NT2/D1 (cell line): ENCODE data around the gene TSPAN9.

Experiments
- DNase-seq: peaks from one replicate; pipeline ENCODE4 v3.0.0-alpha.2; 2011; ENCODE audit warnings: low read depth, low spot score
- H3K27me3 ChIP-seq: 2 replicates; pipeline ENCODE4 v1.6.0; 2011; ENCODE audit warnings: mild to moderate bottlenecking; ENCODE audit not compliant: insufficient read length, insufficient read depth
- H3K36me3 ChIP-seq: 2 replicates; pipeline ENCODE4 v1.6.1; 2011; ENCODE audit warnings: mild to moderate bottlenecking, low read length, mixed read lengths; ENCODE audit not compliant: insufficient read depth, insufficient read length
- H3K4me1 ChIP-seq: 2 replicates; pipeline ENCODE4 v1.5.1; 2011; ENCODE audit not compliant: insufficient read depth, insufficient read length
- H3K4me3 ChIP-seq: 2 replicates; pipeline ENCODE4 v1.5.1; 2011; ENCODE audit warnings: low read depth; ENCODE audit not compliant: insufficient read length
- H3K9ac ChIP-seq: 2 replicates; pipeline ENCODE4 v1.6.0; 2011; ENCODE audit warnings: low read depth; ENCODE audit not compliant: insufficient read length
- H3K9me3 ChIP-seq: 2 replicates; pipeline ENCODE4 v1.5.1; 2011; ENCODE audit warnings: mild to moderate bottlenecking, low read length; ENCODE audit not compliant: insufficient read depth
- SUZ12 ChIP-seq: IDR thresholded peaks from 2 replicates; pipeline ENCODE4 v1.6.1; 2011; ENCODE audit not compliant: insufficient read length, insufficient read depth; ENCODE audit errors: extremely low read depth
- YY1 ChIP-seq: IDR thresholded peaks from 2 replicates; pipeline ENCODE4 v1.6.1; 2011; ENCODE audit not compliant: insufficient read length, insufficient read depth
- ZNF274 ChIP-seq: IDR thresholded peaks from 2 replicates; pipeline ENCODE4 v1.6.1; 2011; ENCODE audit warnings: mild to moderate bottlenecking, low read depth, low read length

TSPAN9 gene

GRCh38 chr12:3272958-3273357, 195.8 kb downstream of the TSPAN9 start:
- no peak overlapping the region for H3K9ac ChIP-seq
- peaks cover 4% of the 10 kb centered on the region; the same call in 1 of the 2 replicates for H3K9me3 ChIP-seq
- no peak overlapping the region for H3K4me3 ChIP-seq
- H3K27me3 ChIP-seq: no peaks in the 10 kb centered on the region
- no peak for TF ChIP-seq ZNF274
- TF ChIP-seq SUZ12: no peak
- TF ChIP-seq YY1: no peak
- peaks cover 12% of the 10 kb centered on the region for H3K4me1 ChIP-seq
- no peak for DNase-seq
- H3K36me3 ChIP-seq: peaks cover 29% of the 10 kb centered on the region

DNA sequence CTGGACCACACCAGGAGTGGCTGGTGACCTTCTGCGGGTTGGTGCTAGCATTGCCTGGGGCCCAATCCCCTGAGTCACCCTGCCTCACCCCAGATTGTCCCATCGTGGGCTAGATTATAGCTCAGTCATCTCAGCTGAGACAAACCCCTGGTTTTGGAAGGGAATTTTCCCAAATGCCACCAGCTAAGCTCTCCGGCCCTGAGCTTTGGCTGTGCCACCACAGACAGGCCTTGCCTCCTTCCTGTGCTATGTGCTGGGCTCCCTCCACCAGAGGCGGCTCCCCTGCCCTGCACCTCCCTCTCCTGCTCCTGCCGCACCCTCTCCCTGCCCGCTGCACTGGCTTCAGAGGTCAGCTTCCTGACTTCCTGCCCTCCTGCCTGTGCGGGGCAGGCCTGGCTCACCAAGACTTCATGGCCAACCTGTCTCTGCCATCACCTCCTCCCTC, 196.3 kb downstream of the TSPAN9 start:
- H3K36me3 ChIP-seq: peaks cover 33% of the 10 kb centered on the region
- DNase-seq: no peak
- H3K27me3 ChIP-seq: no peaks in the 10 kb centered on the region
- H3K9me3 ChIP-seq: peaks cover 9% of the 10 kb centered on the region; the same call in 1 of the 2 replicates
- no peak overlapping the region for H3K4me3 ChIP-seq
- TF ChIP-seq ZNF274 (no peak), YY1 (no peak), SUZ12 (no peak)
- peaks cover 14% of the 10 kb centered on the region for H3K4me1 ChIP-seq
- no peak overlapping the region for H3K9ac ChIP-seq

DNA sequence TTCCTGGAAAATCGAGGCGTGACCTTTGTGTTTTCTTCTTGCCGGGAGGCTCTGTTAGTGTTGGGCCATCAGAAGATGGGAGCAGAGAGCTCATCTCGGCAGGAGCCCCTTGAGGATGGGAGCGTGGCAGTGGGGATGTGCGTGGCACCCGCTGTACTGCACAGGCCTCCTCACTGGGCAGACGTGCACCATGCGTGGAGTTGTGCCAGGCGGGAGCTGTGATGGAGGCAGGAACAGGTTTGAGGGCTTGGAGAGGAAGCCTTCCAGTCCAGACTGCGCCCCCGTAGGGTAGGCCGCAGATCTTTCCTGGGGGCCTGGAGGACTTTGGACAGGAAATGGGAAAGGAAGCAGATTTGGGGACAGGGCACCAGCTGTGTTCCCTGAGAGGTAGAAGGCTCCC, 197.5 kb downstream of the TSPAN9 start:
- Histone ChIP-seq H3K4me3 (no peak overlapping the region), H3K4me1 (peaks cover 24% of the 10 kb centered on the region), H3K36me3 (peaks cover 43% of the 10 kb centered on the region), H3K9me3 (peaks cover 9% of the 10 kb centered on the region; the same call in 1 of the 2 replicates), H3K9ac (peak overlapping the region; percentile 37), H3K27me3 (no peaks in the 10 kb centered on the region)
- no peak for TF ChIP-seq SUZ12
- TF ChIP-seq ZNF274: no peak
- no peak for DNase-seq

GRCh38 chr12:3275171-3276041, 198.2 kb downstream of the TSPAN9 start:
- TF ChIP-seq ZNF274 (no peak), SUZ12 (no peak), YY1 (no peak)
- no peaks in the 10 kb centered on the region for H3K27me3 ChIP-seq
- peaks cover 9% of the 10 kb centered on the region; the same call in 1 of the 2 replicates for H3K9me3 ChIP-seq
- peaks cover 27% of the 10 kb centered on the region for H3K4me1 ChIP-seq
- DNase-seq: peak; percentile 92
- H3K36me3 ChIP-seq: peaks cover 48% of the 10 kb centered on the region
- no peak overlapping the region for H3K4me3 ChIP-seq
- H3K9ac ChIP-seq: peak overlapping the region; percentile 37

GRCh38 chr12:3276226-3276625, 199.0 kb downstream of the TSPAN9 start:
- no peak overlapping the region for H3K9ac ChIP-seq
- no peak overlapping the region for H3K4me3 ChIP-seq
- H3K4me1 ChIP-seq: peaks cover 25% of the 10 kb centered on the region
- no peak for DNase-seq
- TF ChIP-seq SUZ12 (no peak), YY1 (no peak)
- H3K36me3 ChIP-seq: peaks cover 55% of the 10 kb centered on the region
- H3K9me3 ChIP-seq: peaks cover 9% of the 10 kb centered on the region; the same call in 1 of the 2 replicates
- no peaks in the 10 kb centered on the region for H3K27me3 ChIP-seq

DNA sequence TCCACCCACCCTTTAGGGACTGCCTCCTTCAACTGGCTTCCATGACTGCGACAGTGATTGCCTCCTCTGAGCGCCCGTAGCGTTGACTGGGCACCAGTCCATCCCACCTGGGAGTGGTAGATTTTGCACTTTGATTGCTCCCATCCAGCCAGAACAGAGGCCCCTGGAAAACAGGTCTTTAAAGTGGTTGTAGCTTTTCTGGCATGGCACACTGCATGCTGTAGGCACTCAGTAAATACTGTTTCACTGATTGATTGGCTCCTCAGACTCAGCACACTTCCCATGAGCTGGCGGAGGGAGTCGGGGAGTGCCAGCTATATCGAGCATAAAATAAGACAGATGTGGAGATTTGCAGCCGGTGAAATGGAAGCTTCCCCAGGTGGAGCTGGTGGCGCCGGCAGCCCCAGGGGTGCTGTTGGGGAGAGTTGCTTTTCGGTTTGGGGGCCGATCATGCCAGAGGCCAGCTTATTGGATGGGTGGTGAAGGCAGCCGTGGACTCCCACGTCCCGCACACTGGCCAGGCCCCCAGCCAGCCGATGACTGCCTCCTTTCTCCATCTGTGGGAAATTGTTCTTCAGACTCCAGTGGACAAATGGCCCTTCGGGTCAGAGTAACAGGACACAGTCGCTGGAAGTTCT, 200.2 kb downstream of the TSPAN9 start:
- H3K4me3 ChIP-seq: no peak overlapping the region
- TF ChIP-seq YY1 (no peak), SUZ12 (no peak), ZNF274 (no peak)
- peaks cover 66% of the 10 kb centered on the region for H3K36me3 ChIP-seq
- peaks cover 9% of the 10 kb centered on the region; the same call in 1 of the 2 replicates for H3K9me3 ChIP-seq
- peaks cover 25% of the 10 kb centered on the region for H3K4me1 ChIP-seq
- DNase-seq: no peak
- H3K9ac ChIP-seq: no peak overlapping the region
- no peaks in the 10 kb centered on the region for H3K27me3 ChIP-seq
